GM12892 (cell line): Measurements from ENCODE around the gene KRTAP4-7.
"Not testable (repeated sequence)": the region's sequence is repeated elsewhere in the genome, so short reads cannot be mapped to it uniquely, and the experiment has no call there.

Experiments
- DNase-seq: peaks from one replicate; pipeline ENCODE4 v3.0.0; 2011; ENCODE audit not compliant: insufficient read length
- FAIRE-seq: peaks from 2 replicates; lab custom pipeline; 2011; peaks lifted over from hg19 to GRCh38; lab: Jason Lieb, UNC
- POLR2A ChIP-seq: IDR thresholded peaks from 2 replicates; pipeline ENCODE4 v1.6.1; 2011; ENCODE audit warnings: low read depth, low read length, control low read depth
- POLR2AphosphoS5 ChIP-seq: IDR thresholded peaks from 2 replicates; pipeline ENCODE4 v1.6.1; 2011; ENCODE audit warnings: low read depth, low read length, control low read depth
- TAF1 ChIP-seq: IDR thresholded peaks from 2 replicates; pipeline ENCODE4 v1.6.1; 2011; ENCODE audit warnings: low read depth, mild to moderate bottlenecking, control low read depth, low read length, borderline replicate concordance

KRTAP4-7 gene

DNA sequence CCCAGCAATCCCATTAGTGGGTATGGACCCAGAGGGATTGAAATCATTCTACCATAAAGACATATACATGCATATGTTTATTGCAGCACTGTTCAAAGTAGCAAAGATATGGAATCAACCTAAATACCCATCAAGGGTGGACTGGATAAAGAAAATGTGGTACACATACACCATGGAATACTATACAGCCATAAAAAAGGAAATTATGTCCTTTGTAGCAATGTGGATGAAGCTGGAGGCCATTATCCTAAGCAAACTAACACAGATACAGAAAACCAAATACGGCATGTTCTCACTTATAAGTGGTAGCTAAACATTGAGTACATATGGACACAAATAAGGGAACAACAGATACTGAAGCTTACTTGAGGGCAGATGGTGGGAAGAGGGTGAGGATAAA, 26.4 kb upstream of the KRTAP4-7 start:
- TF ChIP-seq POLR2AphosphoS5 (no peak), POLR2A (no peak), TAF1 (no peak)
- FAIRE-seq (peak; percentile 21), DNase-seq (no peak)

DNA sequence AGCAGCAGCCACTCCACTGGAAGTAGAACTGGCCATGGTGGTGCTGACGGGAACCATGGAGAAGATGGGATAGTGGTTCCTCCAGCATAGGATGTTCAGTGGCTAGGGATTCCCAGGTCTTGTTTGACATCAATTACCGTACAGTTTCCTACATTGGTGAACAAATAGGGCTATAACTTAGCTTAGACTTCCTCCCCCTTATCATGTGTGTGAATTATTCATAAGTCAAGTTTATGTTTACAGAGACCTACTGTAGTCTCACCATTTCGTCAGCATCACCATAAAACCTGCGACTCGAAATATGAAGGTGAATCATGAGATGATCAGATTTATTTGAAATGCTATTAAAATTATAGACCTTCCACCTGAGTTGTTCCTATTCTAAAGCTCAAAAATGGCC, 25.2 kb upstream of the KRTAP4-7 start:
- DNase-seq (no peak), FAIRE-seq (no peak)
- TF ChIP-seq POLR2AphosphoS5 (no peak), TAF1 (no peak), POLR2A (no peak)

DNA sequence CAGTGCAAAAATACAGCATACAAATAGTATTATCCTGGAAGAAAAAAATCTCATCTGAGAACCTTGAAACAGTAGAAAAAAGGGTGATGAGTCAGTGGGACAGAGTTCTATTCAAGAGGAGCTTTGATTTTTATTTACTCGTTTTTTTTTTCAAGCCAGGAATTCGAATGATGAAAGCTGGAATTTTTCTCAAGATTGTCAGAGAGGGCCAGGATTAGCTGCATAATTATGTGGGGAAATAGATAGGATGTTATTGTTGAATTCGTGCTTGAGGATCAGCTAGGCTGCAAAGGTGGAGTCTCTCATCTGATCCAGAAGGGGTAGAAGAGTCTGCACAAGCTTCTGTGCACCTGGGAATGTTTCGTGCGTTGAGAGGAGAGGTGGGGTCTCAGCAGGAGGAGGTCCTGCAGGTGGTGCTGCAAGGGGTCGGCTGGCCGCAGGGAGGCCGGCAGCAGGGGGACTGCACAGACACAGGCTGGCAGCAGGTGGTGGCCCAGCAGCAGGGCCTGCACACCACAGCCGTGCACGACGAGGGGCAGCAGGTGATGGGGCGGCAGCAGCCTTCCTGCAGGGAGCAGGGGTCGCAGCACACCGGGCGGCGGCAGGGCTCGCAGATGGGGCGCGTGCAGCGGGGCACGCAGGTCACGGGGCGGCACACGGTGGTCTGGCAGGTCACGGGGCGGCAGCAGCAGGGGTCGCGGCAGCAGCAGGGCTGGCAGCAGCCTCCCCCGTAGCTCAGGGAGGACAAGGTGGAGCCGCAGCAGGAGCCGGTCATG, 24.5 kb upstream of the KRTAP4-7 start:
- DNase-seq, FAIRE-seq: not testable (repeated sequence)

DNA sequence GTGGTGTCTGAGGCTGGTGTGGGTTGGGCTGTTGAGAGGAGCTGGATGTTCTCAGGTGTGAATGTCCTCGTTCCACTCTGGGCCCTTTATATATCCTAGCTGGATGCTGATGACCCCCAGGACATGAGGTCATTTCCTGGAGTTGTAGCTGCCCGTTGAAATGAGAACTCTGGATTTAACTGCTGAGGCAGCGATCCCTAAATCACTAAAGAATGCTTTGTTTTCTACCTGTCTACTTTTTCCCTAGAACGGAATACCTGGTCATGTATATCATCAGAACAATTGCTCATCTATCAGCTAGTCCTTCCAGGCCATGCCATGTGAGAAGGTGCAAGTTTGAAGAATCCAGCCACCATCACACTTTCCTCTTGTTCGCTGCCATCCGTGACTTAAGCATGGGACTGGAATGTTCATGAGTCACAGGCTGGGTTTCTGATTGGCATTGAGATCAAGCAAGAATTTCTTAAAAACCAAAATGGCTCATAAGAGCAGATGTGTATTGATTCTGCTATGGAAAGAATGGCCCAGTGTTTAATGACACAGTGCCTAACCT, 23.8 kb upstream of the KRTAP4-7 start, which contains the start of gene KRTAP2-3:
TSS of gene KRTAP2-3 (minus strand) at position 63 of the 553 bp plus-strand sequence. CDS start 64 bp downstream, outside the sequence.
- DNase-seq (no peak), FAIRE-seq (no peak)
- TF ChIP-seq TAF1 (no peak), POLR2AphosphoS5 (no peak), POLR2A (no peak)

DNA sequence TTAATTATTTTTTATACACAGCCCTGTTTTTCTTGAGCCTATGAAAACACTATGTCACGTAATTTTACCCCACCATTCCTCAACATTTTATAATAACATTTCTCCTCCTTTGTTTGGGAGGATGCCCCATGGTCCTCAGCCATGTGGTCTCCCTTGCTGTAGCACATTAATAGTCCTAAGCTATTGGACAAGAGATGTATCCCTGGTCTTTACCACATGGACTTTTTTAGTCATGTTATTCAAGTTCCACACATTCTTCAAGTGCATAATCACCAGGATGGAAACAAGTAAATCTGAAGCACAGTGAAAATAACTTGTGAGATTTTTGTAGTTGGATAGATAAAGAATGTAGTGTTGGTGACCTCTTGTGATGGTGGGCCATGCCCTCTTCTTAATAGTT, 22.0 kb upstream of the KRTAP4-7 start:
- no peak for TF ChIP-seq TAF1
- no peak for TF ChIP-seq POLR2AphosphoS5
- no peak for TF ChIP-seq POLR2A
- no peak for DNase-seq
- no peak for FAIRE-seq

DNA sequence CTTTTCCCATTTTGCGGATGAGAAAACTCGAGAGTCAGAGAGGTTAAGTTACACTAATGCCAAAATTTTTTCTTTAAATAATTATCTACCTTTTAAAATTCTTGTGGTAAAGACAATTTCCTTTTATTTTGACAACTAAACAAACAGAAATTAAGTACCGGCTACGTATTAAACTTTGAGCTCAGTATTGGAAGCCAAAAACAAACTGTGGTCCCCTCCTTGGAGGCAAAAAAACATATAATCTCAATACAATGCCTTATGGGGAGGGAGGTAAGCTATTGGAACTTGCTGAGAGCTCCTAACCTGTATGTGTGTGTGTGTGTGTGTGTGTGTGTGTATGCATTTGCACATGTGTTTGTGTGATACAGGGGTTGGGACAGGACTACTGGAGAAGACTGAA, 20.5 kb upstream of the KRTAP4-7 start:
- FAIRE-seq (no peak), DNase-seq (no peak)

DNA sequence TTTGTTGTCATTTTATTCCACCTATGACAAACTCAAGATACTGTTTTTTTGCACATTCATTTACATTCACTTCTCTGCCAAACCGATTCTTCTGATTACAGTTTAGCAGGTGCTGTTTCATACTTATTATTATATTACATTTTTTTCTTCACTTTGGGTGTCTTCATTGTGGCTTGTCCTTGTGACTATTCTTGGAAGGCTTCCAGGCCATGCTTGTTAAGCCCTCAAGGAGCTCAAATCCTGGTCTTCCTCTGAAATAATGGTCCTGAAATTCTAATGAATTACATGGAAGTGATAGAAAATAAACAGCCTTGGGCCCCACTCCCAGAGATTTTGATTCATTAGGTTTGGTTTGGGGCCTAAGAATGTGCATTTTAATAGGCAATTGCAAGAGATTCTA, 19.6 kb upstream of the KRTAP4-7 start:
- DNase-seq (no peak), FAIRE-seq (no peak)
- TF ChIP-seq TAF1 (no peak), POLR2A (no peak), POLR2AphosphoS5 (no peak)

More for the DNA sequence above, 20.5 kb upstream of the KRTAP4-7 start:
- TF ChIP-seq TAF1, result no peak
- no peak for TF ChIP-seq POLR2AphosphoS5
- no peak for TF ChIP-seq POLR2A

DNA sequence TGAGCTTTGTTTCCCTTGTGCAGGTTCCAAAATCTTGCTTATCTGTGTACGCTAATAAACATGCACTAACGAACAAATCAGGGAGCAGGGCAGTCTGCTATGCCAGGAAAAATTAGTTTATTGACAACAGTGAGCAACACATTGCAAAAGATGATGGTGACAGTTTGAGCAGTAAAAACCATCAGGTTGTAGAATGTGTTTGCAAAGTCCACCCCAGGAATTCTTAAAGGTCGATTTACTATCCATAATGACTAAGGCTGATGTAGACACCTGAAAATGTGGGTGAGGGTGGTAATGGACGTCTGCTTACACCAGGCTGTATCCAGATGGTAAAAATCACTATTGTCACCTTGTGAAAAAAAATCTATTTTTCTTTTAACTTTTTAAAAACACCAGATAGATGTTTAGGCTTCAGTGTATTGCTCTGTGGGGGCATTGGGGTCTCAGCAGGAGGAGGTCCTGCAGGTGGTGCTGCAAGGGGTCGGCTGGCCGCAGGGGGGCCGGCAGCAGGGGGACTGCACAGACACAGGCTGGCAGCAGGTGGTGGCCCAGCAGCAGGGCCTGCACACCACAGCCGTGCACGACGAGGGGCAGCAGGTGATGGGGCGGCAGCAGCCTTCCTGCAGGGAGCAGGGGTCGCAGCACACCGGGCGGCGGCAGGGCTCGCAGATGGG, 18.8 kb upstream of the KRTAP4-7 start:
- not testable (repeated sequence) for FAIRE-seq, DNase-seq

DNA sequence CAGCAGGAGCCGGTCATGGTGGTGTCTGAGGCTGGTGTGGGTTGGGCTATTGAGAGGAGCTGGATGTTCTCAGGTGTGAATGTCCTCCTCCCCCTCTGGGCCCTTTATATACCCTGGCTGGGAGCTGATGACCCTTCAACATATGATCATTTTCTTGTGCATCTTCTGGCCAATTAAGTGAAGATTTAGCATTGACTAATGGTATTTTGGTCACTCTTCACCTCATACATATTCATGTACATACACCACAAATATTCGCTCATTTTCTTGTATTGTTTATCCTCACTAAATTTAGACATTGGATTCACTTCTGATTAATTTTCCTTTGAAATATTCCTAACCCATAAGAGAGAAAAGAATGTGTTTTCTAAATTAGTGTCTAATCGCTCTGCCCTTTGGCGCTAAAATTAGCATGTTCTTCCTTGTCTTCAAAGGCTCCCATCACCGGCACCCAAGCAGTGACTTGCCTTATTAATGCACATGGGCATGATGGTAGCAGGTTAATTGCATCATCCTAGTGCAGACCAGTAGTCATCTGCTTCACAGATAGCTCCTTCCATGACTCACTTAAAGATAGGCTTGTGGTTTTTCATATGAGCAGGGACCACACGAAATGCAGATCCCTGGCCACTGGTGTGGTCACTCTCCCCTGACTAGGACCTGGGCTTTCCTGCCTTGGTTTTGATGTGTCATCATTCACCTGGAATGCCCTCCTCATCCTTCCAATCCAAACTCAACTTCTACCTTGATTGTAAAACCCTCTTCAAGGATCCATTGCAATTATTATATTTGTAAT, 17.9 kb upstream of the KRTAP4-7 start, which contains the start of gene KRTAP2-4:
TSS of gene KRTAP2-4 (minus strand) at position 51 of the 796 bp plus-strand sequence. CDS start at position 17, 34 bp downstream.
- no peak for DNase-seq
- no peak for FAIRE-seq
- TF ChIP-seq POLR2A, result no peak
- TF ChIP-seq POLR2AphosphoS5, result no peak
- no peak for TF ChIP-seq TAF1

DNA sequence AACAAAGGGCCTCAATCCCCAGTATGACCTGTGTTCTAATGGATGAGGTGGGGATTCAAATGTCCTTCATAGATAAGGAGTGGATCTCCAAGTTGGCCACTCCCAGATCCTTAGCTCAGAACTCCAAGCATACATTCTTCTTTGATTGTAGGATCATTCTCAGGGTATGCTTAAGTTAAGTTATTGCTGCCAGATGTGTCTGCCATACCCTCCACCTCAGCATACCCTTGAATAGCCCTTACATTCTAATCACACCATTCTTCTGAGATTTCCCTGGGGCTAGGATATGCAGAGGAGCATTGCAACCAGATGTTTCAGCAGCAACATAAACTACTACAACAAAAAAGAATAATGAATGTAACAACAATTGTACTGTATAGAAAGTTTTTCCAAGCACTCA, 16.7 kb upstream of the KRTAP4-7 start:
- no peak for TF ChIP-seq POLR2AphosphoS5
- TF ChIP-seq POLR2A, result no peak
- no peak for TF ChIP-seq TAF1
- no peak for FAIRE-seq
- no peak for DNase-seq

DNA sequence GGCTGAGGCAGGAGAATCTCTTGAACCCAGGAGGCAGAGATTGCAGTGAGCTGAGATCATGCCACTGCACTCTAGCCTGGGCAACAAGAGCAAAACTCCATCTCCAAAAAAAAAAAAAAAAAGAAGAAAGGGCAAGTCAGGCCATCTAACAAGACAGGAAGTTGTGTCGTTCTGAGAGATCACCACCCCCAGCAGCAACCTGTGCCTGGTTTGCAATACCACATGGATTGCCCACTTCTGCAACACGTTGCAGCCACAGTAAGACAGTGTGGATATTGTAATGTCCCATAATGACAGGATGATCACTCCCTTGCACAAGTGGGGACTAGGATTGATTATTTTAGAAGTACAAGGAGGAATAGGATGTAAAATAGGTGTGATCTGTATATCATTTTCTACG, 14.9 kb upstream of the KRTAP4-7 start:
- no peak for FAIRE-seq
- no peak for TF ChIP-seq TAF1
- no peak for TF ChIP-seq POLR2A
- no peak for TF ChIP-seq POLR2AphosphoS5
- DNase-seq, result no peak

DNA sequence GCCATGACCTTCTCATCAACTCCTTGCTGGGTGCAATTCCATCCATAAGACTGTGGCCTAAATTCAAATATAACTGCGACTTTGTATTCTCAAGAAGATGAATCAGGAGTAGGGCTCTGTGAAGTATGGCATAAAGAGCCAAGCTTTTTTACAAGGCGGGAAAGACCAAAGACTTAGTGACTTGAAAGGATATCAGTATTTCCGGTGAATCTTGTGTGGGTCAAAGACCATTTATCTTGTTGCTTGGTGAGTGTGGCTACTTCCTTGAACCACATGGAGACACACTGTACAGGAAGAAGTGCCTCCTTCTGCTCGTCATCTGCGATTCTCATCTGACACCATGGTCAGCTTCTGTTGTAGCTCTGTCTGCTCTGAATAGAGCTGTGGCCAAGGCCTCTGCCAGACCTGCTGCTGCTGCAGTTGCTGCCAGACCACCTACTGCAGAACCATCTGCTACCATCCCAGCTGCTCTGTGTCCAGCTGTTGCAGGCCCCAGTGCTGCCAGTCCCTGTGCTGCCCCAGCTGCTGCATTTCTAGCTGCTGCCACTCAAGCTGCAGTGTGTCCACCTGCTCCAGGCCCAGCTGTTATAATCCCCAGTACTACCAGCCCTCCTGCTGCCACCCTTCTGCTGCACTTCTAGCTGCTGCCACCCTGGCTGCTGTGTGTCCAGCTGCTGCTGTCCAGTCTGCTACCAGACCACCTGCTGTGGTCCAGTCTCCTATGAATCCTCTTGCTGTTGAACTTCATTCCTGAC, 12.2 kb upstream of the KRTAP4-7 start:
- FAIRE-seq (no peak), DNase-seq (no peak)
- TF ChIP-seq POLR2A (no peak), POLR2AphosphoS5 (no peak), TAF1 (no peak)
